HEK293 (cell line): ENCODE data around the gene OPA3.

Experiments used
- GLI2 ChIP-seq: fragments of 450-650 bp; formaldehyde crosslinking; IDR thresholded peaks from 2 replicates; pipeline ENCODE4; 2017; ENCODE audit warnings: missing biosample characterization, missing genetic modification characterization, low read depth, borderline replicate concordance
- HIC1 ChIP-seq: fragments of 450-650 bp; formaldehyde crosslinking; IDR thresholded peaks from 2 replicates; pipeline ENCODE4 v1.5.1; 2016; ENCODE audit warnings: missing biosample characterization, missing genetic modification characterization
- HOXD13 ChIP-seq: sonication (generic); formaldehyde crosslinking; IDR thresholded peaks from 2 replicates; pipeline ENCODE4 v1.8.0; 2022; ENCODE audit warnings: missing genetic modification reagents, borderline replicate concordance
- KLF8 ChIP-seq: fragments of 450-650 bp; formaldehyde crosslinking; IDR thresholded peaks from 2 replicates; pipeline ENCODE4 v1.5.1; 2016; ENCODE audit warnings: missing biosample characterization, missing genetic modification characterization
- PRDM2 ChIP-seq: fragments of 450-650 bp; formaldehyde crosslinking; IDR thresholded peaks from 2 replicates; pipeline ENCODE4 v1.5.1; 2016; ENCODE audit warnings: missing biosample characterization, missing genetic modification characterization, borderline replicate concordance
- SALL2 ChIP-seq: fragments of 450-650 bp; formaldehyde crosslinking; IDR thresholded peaks from 2 replicates; pipeline ENCODE4 v1.5.0; 2017; ENCODE audit warnings: missing biosample characterization, mild to moderate bottlenecking, missing genetic modification characterization, borderline replicate concordance
- TCF7L2 ChIP-seq: IDR thresholded peaks from 2 replicates; pipeline ENCODE4 v1.6.1; 2011; ENCODE audit warnings: low read depth, mild to moderate bottlenecking, inconsistent platforms, low read length, moderate library complexity, borderline replicate concordance
- YY2 ChIP-seq: fragments of 450-650 bp; formaldehyde crosslinking; IDR thresholded peaks from 2 replicates; pipeline ENCODE4 v1.5.1; 2016; ENCODE audit warnings: missing biosample characterization, missing genetic modification characterization
- ZBTB11 ChIP-seq: fragments of 450-650 bp; formaldehyde crosslinking; conservative IDR thresholded peaks from 2 replicates; pipeline ENCODE4 v1.5.1; 2016; ENCODE audit warnings: low read depth, missing biosample characterization, missing genetic modification characterization
- ZFHX2 ChIP-seq: fragments of 450-650 bp; formaldehyde crosslinking; conservative IDR thresholded peaks from 2 replicates; pipeline ENCODE4 v1.5.1; 2016; ENCODE audit warnings: missing biosample characterization, missing genetic modification characterization
- ZNF133 ChIP-seq: fragments of 450-650 bp; formaldehyde crosslinking; IDR thresholded peaks from 2 replicates; pipeline ENCODE4 v1.5.1; 2016; ENCODE audit warnings: missing biosample characterization, missing genetic modification characterization
- ZNF292 ChIP-seq: fragments of 450-650 bp; formaldehyde crosslinking; IDR thresholded peaks from 2 replicates; pipeline ENCODE4 v1.5.1; 2016; ENCODE audit warnings: low read depth, missing biosample characterization, missing genetic modification characterization, borderline replicate concordance
- ZNF311 ChIP-seq: fragments of 450-650 bp; formaldehyde crosslinking; IDR thresholded peaks from 2 replicates; pipeline ENCODE4 v1.5.1; 2017; ENCODE audit warnings: missing biosample characterization, missing genetic modification characterization, borderline replicate concordance
- ZNF335 ChIP-seq: fragments of 450-650 bp; formaldehyde crosslinking; conservative IDR thresholded peaks from 2 replicates; pipeline ENCODE4 v1.5.1; 2016; ENCODE audit warnings: missing biosample characterization, missing genetic modification characterization
- ZNF354C ChIP-seq: fragments of 450-650 bp; formaldehyde crosslinking; IDR thresholded peaks from 2 replicates; pipeline ENCODE4 v1.5.1; 2016; ENCODE audit warnings: missing biosample characterization, missing genetic modification characterization, low read depth, borderline replicate concordance
- ZNF416 ChIP-seq: fragments of 450-650 bp; formaldehyde crosslinking; IDR thresholded peaks from 2 replicates; pipeline ENCODE4 v1.5.1; 2016; ENCODE audit warnings: missing biosample characterization, missing genetic modification characterization
- ZNF423 ChIP-seq: fragments of 450-650 bp; formaldehyde crosslinking; IDR thresholded peaks from 2 replicates; pipeline ENCODE4 v1.5.1; 2016; ENCODE audit warnings: missing biosample characterization, missing genetic modification characterization
- ZNF501 ChIP-seq: fragments of 450-650 bp; formaldehyde crosslinking; IDR thresholded peaks from 2 replicates; pipeline ENCODE4 v1.5.1; 2016; ENCODE audit warnings: missing biosample characterization, missing genetic modification characterization
- ZNF548 ChIP-seq: fragments of 450-650 bp; formaldehyde crosslinking; IDR thresholded peaks from 2 replicates; pipeline ENCODE4 v1.5.1; 2016; ENCODE audit warnings: missing biosample characterization, missing genetic modification characterization
- ZNF600 ChIP-seq: fragments of 450-650 bp; formaldehyde crosslinking; IDR thresholded peaks from 2 replicates; pipeline ENCODE4 v1.5.1; 2016; ENCODE audit warnings: missing biosample characterization, missing genetic modification characterization
- ZNF660 ChIP-seq: fragments of 450-650 bp; IDR thresholded peaks from 2 replicates; pipeline ENCODE4 v1.5.1; 2018; ENCODE audit warnings: missing biosample characterization, mild to moderate bottlenecking, missing genetic modification characterization
- ZNF776 ChIP-seq: fragments of 450-650 bp; formaldehyde crosslinking; IDR thresholded peaks from 2 replicates; pipeline ENCODE4 v1.5.0; 2017; ENCODE audit warnings: missing biosample characterization, missing genetic modification characterization, borderline replicate concordance
- ZNF843 ChIP-seq: fragments of 450-650 bp; formaldehyde crosslinking; IDR thresholded peaks from 2 replicates; pipeline ENCODE4 v1.5.1; 2016; ENCODE audit warnings: missing biosample characterization, missing genetic modification characterization
- TF ChIP-seq, protein P1 (sequence below): fragments of 450-650 bp; formaldehyde crosslinking; IDR thresholded peaks from 2 replicates; pipeline ENCODE4 v1.5.1; 2016; ENCODE audit warnings: missing biosample characterization, missing genetic modification characterization
- TF ChIP-seq, protein P2 (sequence below): fragments of 450-650 bp; formaldehyde crosslinking; IDR thresholded peaks from 2 replicates; pipeline ENCODE4 v1.5.1; 2016; ENCODE audit warnings: missing biosample characterization, missing genetic modification characterization

The OPA3 gene

DNA sequence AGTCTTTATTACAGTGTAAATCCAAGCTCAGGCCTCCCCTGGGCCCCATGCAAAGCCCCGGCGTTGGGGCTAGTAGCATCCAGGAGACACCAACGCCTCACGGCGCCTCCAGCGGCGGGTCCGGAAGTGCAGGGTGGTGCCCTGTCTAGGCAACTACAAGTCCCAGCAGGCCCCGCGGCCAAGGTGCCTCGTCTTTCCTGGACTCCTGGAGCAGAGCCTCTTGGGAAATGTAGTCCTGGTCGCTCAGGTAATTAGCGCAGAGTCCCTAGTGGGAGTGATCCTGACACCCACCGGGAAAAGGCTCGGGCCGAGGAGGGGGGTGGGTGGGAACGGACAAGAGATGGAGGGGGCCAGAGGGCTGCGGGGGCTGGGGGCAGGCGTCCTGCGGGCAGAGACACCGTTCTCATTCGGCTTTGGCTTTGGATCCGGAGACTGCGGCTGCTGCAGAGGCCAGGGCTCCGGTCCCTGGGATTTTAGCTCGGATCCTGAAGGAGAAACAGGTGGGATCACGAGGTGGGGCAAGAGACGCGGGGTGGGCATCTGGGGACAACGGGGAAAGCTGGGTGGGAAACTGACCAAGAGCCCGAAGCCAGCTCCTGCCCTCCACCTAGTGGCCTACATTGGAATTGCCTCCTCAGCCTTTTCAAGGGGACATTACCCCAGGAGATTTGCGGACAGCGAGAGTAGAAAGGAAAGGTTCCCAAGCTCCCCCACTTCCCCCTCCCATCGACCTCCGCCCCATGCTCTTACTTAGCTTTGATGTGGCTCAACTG lies 99.1 kb downstream of the OPA3 start (continued):
- TF ChIP-seq PRDM2 (tag by site-specific recombination) (no peak), HOXD13 (CRISPR knock-in tag) (no peak), SALL2 (no peak), ZNF335 (tag by site-specific recombination) (peak; percentile 74), ZNF501 (tag by site-specific recombination) (peak; percentile 42; the same call in 1 of the 2 replicates), ZNF133 (tag by site-specific recombination) (no peak), ZNF416 (no peak), ZBTB11 (peak; percentile 37), ZNF548 (no peak), KLF8 (tag by site-specific recombination) (peak; percentile 69), GLI2 (no peak), ZNF311 (tag by site-specific recombination) (no peak), ZFHX2 (peak; percentile 78), ZNF354C (tag by site-specific recombination) (no peak), ZNF776 (tag by site-specific recombination) (no peak), HIC1 (tag by site-specific recombination) (0 out of 2 replicates have a peak, but pooled peaks have one; percentile 25), ZNF292 (no peak), YY2 (tag by site-specific recombination) (no peak), ZNF423 (0 out of 2 replicates have a peak, but pooled peaks have one; percentile 9), ZNF600 (tag by site-specific recombination) (no peak), ZNF660 (tag by site-specific recombination) (peak; percentile 14; the same call in 1 of the 2 replicates), TCF7L2 (no peak), ZNF843 (no peak)
- TF ChIP-seq, protein P1, sequence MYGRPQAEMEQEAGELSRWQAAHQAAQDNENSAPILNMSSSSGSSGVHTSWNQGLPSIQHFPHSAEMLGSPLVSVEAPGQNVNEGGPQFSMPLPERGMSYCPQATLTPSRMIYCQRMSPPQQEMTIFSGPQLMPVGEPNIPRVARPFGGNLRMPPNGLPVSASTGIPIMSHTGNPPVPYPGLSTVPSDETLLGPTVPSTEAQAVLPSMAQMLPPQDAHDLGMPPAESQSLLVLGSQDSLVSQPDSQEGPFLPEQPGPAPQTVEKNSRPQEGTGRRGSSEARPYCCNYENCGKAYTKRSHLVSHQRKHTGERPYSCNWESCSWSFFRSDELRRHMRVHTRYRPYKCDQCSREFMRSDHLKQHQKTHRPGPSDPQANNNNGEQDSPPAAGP (tag by site-specific recombination): no peak
- TF ChIP-seq, protein P2, sequence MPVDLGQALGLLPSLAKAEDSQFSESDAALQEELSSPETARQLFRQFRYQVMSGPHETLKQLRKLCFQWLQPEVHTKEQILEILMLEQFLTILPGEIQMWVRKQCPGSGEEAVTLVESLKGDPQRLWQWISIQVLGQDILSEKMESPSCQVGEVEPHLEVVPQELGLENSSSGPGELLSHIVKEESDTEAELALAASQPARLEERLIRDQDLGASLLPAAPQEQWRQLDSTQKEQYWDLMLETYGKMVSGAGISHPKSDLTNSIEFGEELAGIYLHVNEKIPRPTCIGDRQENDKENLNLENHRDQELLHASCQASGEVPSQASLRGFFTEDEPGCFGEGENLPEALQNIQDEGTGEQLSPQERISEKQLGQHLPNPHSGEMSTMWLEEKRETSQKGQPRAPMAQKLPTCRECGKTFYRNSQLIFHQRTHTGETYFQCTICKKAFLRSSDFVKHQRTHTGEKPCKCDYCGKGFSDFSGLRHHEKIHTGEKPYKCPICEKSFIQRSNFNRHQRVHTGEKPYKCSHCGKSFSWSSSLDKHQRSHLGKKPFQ (tag by site-specific recombination): no peak
